GM19324 (cell line): ENCODE results near the gene FGF12.

Experiments
- ATAC-seq: cut with Tn5 transposase; IDR thresholded peaks from one replicate; pipeline ENCODE4 v1.9.1; 2021; ENCODE audit warnings: mild to moderate bottlenecking, moderate library complexity; ENCODE audit not compliant: unreplicated experiment, low FRiP score

FGF12 gene

GRCh38 chr3:192220915-192221314 is 506.4 kb downstream of the FGF12 start:
- no peak for ATAC-seq

- ATAC-seq: no peak
Observed at GRCh38 chr3:192219926-192220325, 507.4 kb downstream of the FGF12 start.

GRCh38 chr3:192216067-192216466 is 511.3 kb downstream of the FGF12 start:
- no peak for ATAC-seq

DNA sequence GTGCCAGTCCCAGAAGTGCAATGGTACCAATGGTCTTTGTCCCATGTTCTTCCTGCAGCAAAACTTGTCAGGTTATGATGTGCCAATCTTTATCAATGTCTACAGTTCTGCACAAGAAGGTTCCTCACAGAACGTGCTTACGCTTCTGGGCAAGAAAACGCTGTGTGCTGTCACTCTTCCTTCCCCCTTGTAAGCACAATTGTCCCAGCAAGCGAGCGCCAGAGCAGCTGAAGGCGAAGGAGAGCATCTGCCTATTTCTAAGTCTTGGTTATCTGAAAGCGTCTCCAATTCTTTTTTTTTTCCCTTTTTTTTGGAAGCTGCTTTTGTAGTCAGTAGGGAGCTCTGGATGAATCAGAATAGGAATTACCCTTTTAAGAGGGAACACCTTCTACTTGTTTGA is 514.4 kb downstream of the FGF12 start:
- ATAC-seq: no peak

DNA sequence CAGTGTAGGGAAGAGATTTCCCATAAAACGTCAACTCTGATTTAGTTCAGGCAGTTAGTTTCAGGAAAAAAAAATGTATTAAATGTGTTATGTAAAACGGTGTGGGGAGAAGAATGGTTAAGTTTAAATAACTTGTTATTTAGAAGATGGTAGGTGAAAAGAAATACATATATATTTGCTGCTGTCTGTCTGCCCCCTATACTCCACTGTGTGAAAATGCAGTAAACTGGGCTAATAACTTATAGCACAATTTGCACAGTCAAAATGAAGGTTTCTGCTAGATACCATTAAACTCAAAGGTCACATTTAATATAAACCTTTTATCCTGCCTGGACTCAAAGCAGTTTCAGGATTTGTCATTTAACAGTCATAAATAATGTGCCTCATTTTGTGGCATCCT is 515.0 kb downstream of the FGF12 start:
- no peak for ATAC-seq

GRCh38 chr3:192207651-192208050 is 519.7 kb downstream of the FGF12 start:
- no peak for ATAC-seq

DNA sequence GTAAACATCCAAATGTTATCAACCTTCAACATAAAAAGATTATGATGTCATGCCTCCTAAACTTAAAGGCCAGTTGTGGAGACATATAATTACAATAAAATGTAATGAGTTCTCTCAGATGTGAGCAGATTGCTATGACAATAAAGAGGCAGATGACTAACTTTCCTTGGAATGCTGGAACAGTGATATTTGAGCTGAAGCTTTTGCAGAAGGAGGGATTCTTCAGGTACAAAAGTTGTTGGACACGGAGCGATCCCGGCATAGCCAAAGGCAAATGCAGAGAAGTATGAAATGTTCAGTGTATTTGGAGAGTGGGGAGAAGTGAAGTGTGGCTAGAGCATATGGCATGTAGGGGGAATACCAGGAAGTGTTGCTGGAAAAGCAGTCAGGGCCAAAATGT is 520.1 kb downstream of the FGF12 start:
- no peak for ATAC-seq

GRCh38 chr3:192194085-192194484 is 533.3 kb downstream of the FGF12 start:
- ATAC-seq: no peak

DNA sequence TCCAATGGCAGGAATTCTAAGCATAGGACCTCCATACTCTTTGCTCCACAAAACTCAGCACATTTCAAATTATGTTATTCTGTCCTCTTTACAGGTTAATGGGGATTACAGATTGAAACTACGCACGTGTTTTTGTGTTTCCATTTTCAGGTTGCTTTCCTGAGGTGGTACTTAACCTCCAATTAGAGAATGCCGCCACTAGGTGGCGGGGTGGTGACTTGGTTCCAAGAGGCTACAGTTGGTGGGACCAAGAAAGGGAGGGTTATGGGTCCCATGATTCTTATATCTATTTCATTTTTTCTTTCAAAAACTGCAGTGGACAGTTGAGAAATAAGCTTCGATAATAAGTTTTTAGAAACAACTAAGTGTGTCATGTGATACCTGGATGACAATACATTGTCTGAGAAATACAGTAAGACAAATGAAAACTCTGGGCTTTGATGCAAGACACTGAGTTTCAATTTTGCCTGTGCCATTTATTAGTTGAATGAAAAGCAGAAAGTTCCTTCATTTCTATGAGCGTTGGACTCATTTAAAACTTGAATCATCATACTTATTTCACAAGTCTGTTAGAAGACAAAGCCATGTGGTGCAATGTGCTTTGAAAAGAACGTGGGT is 539.0 kb downstream of the FGF12 start:
- peak; percentile 82 for ATAC-seq

DNA sequence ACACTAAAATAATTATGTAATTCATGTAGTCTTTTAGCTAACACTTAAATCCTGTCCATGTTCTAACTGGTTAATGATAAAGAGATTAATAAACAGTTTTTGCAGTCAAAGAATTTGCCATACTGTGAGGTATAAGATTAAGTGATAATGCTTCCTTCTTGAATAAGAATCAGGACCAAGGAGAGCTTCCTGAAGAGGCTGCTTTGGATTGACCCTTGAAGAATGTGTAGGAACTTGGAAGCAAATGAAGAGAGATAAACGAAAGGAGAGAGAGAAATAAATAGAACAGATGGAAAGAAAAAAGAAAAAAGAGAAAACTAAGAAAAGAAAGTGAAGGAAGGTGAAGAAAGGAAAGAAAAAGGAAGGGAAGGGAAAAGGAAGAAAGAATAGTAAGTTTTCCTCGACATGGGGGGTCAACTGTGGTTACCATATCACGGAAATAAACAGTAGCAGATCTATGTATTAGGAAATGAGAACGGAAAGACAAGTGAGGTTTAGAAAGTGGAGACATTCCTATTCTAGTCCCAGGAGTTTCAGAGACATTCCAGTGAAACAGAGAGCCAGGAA is 539.8 kb downstream of the FGF12 start:
- ATAC-seq: no peak

DNA sequence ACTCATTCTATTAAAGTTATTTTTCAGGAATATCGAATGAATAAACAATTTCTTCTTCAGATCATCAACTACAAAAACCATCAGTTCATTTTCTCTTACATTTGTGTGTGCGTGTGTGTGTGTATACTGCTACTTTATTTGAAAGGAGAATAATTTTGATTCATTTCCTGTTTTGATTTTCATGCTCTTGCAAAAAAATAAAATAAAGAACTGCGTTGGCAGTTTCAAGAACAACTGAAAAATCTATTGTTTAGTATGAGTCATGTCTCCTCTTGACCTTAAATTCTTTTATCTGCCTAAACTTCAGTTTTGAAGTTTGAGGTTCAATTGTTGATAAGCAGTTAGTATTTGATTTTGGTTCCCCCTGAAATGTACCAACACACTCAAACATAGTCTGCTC is 540.8 kb downstream of the FGF12 start:
- no peak for ATAC-seq

- no peak for ATAC-seq
Observed at GRCh38 chr3:192186045-192186444, 541.3 kb downstream of the FGF12 start.

DNA sequence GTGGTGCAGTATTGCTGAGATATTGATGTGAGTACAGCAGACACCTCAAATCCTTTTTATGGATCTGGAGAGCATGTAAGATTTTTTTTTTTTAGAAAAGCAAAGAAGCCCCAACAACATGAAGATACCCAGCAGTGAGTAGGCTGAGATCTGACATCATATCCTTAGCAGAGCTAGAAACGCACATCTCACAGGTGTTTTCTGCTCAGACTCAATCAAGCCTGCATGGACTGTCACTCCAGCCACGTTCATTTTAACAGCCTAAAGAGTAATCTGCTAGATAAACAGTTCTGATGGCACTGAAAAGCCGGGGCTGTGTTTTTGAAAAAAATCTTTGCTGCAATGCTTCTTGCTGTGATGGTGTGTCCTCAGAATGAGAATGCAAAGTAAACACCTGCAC is 544.2 kb downstream of the FGF12 start:
- ATAC-seq: no peak

DNA sequence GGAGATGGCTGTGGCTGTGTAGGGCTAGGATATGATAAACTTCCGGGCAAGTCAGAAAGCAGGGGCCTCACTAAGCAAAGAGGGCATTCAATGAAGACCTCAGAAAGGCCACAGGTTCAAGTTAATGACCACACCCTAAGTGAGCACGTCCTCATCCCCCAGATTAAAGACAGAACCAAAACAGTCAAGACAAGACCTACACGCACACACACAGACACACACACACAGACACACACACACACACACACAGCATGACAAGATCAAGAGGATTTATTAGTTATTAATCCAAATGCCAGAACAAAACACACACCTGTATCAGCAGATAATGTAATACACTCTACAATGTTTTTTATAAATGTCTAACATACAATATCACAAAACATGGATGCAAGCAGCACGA is 546.2 kb downstream of the FGF12 start:
- no peak for ATAC-seq

- no peak for ATAC-seq
Observed at GRCh38 chr3:192177383-192177782, 550.0 kb downstream of the FGF12 start.

GRCh38 chr3:192174283-192174682 is 553.1 kb downstream of the FGF12 start:
- no peak for ATAC-seq

DNA sequence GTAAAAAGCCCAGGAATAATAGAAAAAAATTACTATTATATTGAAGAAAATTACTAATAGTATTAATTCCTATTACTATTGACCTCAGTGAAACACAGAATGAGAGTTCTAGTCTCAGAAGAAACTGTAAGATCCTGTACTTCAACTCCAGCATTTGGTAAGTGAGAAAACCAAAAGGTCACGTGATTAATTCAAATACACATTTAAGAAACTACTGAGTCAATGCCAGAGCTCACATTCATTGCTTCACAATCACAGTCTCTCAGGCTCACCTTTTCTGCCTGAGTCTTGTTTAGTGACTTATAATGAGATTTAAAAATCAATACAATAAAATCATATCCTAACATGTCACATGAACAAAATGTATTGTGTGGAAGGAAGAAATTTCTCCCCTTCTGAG is 556.1 kb downstream of the FGF12 start:
- ATAC-seq: no peak

- ATAC-seq: no peak
Observed at GRCh38 chr3:192170659-192171058, 556.7 kb downstream of the FGF12 start.

DNA sequence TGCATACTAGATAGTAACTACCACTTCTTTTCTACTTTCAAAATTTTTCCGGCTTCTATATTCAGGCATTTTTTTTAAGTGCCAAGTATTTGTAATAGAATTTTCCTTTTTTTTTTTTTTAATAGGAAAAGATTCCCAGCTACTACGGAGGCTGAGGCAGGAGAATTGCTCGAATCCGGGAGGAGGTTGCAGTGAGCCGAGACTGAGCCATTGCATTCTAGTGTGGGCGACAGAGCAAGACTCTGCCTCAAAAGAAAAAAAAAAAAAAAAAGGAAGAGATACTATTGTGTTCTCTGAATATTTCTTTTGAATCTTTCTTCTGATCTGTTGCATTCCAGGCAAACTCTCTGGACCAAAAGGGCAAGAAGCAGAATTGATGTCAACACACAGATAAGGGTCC is 557.3 kb downstream of the FGF12 start:
- no peak for ATAC-seq

DNA sequence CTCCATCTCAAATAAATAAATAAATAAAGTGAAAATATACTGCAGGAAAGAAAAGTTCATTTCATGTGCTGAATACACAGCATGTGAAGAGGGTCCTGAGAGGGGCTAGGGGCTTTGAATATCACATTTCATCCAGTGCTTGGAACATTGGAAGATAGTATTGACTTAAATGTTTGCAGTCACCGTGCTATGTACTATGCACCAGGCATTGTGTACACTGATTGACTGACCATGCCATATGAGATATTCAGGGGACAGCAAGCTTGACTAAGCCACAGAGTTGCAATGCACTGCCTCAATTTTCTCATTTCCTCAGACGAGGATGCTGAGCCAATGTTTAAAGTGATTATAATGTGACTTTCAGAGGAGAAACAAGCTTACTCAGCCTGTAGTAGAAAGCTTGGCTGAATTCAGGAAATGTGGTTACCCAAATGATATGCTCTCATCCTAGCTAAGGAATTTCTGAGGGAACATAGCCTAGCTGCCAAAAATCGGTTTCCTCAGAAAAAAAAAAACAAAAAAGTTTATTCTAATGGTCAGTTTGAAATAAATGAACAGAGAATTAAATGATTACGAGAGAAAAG is 557.9 kb downstream of the FGF12 start:
- ATAC-seq: no peak

GRCh38 chr3:192168202-192168601 is 559.1 kb downstream of the FGF12 start:
- ATAC-seq: no peak

GRCh38 chr3:192165552-192165951 is 561.8 kb downstream of the FGF12 start:
- no peak for ATAC-seq
